Right lobe of liver (tissue), 6 donors: ENCODE results near the gene AGAP3. TPM values are rescaled to one million over a fixed set of nuclear protein-coding genes. Genes with fewer than 3 reads are reported as not detected.

Experiments
- ATAC-seq, 4 donors: fragments of 200-7000 bp; cut with Tn5 transposase; one replicate each; pipeline ENCODE4 v1.9.1; 2020; ENCODE audit warnings: mild to moderate bottlenecking in 4 of 4, moderate library complexity in 4 of 4
- DNase-seq, 3 donors: peaks; one replicate each; pipeline ENCODE4 v3.0.0-alpha.2; 2020
- H3K27ac ChIP-seq, 3 donors: fragments of 200-600 bp; one replicate each; pipeline ENCODE4 v1.8.0; 2022
- H3K27me3 ChIP-seq, 2 donors: fragments of 200-600 bp; one replicate each; pipeline ENCODE4 v1.8.0; 2022
- H3K36me3 ChIP-seq, 4 donors: fragments of 200-600 bp; sonication (generic) in 1 of 4; one replicate each; pipeline versions ENCODE4 v1.5.1 to v1.8.0; 2017 to 2022; ENCODE audit warnings: control low read depth in 1 of 4
- H3K4me1 ChIP-seq, 4 donors: fragments of 200-600 bp; sonication (generic) in 1 of 4; one replicate each; pipeline versions ENCODE4 v1.5.1 to v1.8.0; 2017 to 2022; ENCODE audit warnings: control low read depth in 1 of 4
- H3K4me3 ChIP-seq, 3 donors: fragments of 200-600 bp; one replicate each; pipeline ENCODE4 v1.8.0; 2022
- H3K9me3 ChIP-seq, 4 donors: fragments of 200-600 bp; sonication (generic) in 1 of 4; one replicate each; pipeline versions ENCODE4 v1.5.1 to v1.8.0; 2017 to 2022; ENCODE audit warnings: control low read depth in 1 of 4
- POLR2A ChIP-seq: fragments of 450-650 bp; IDR thresholded peaks from one replicate; pipeline ENCODE4 v1.6.1; 2017; ENCODE audit warnings: antibody characterized with exemption, mild to moderate bottlenecking
- WGBS: methylation state at CpG from one replicate; pipeline ENCODE4 v1.1.6; 2018; ENCODE audit warnings: low coverage, low lambda C conversion rate; ENCODE audit not compliant: insufficient coverage; ENCODE audit errors: missing lambda C conversion rate; 5-methylcytosine and 5-hydroxymethylcytosine counted together
- intact Hi-C, 2 donors: fragments of 100-400 bp; cut with DNase I; formaldehyde crosslinking; loops; one replicate each; pipeline versions ENCODE4 v1.11.2 to v1.14.1; 2022
- total RNA-seq, 6 experiments: library from RNA; depleted of rRNA in 2 of 6; stranded (reverse); fragments of >200 nt in 2 of 6; fragmentation: NEBNext Ultra II Directional in 3 of 6; extraction: Animal tissue kit (Norgen Biotek cat#: 25700) in 3 of 6; gene quantifications; one replicate each; pipeline versions ENCODE4 v1.1.0 to v1.2.4, GENCODE V29; 2016 to 2023
- TF ChIP-seq, protein P1 (sequence below), 4 donors: fragments of 200-600 bp in 3 of 4; fragments of 450-650 bp in 1 of 4; IDR thresholded peaks; one replicate each; pipeline versions ENCODE4 v1.5.1 to v1.8.0; 2016 to 2022; ENCODE audit warnings: antibody characterized with exemption in 4 of 4, mild to moderate bottlenecking in 2 of 4
- donor health status: DM: no; HTN: yes; CAD: no.
- donor health status: DM: no; HTN: no; CAD: no.
- donor health status: DM: no; HTN: no; CAD: no.
- donor health status: DM: no; HTN: yes; CAD: no.
- donor health status: DM: no; HTN: yes; CAD: no.

Gene AGAP3
- total RNA-seq, 6 experiments from 2014 or later: 36.3 to 44.3 (median 39.5) TPM

DNA sequence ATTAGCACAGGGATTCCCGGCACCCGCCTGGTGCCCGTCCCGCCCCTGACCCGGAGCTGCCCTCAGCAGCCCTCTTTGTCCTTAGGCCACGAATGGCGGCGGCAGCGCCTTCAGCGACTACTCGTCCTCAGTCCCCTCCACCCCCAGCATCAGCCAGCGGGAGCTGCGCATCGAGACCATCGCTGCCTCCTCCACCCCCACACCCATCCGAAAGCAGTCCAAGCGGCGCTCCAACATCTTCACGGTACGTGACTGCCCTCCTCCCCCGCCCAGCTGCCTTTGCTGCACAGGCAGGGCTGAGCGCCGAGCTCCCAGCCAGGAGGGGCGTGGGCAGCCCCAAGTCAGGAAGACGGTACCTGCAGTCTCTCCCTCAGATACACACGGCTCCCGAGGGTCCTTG is 33.6 kb downstream of the AGAP3 start:
- Histone ChIP-seq H3K27me3 (no peaks in the 10 kb centered on the region), H3K9me3 (no peaks in the 10 kb centered on the region), H3K36me3 (peaks cover 0 to 40% (median 11%) of the 10 kb centered on the region in 4 donors), H3K27ac (no peak overlapping the region), H3K4me3 (no peak overlapping the region), H3K4me1 (no peaks in the 10 kb centered on the region)
- 80% methylated on average over 1 of the region's 27 CpGs for WGBS
- TF ChIP-seq, protein P1, sequence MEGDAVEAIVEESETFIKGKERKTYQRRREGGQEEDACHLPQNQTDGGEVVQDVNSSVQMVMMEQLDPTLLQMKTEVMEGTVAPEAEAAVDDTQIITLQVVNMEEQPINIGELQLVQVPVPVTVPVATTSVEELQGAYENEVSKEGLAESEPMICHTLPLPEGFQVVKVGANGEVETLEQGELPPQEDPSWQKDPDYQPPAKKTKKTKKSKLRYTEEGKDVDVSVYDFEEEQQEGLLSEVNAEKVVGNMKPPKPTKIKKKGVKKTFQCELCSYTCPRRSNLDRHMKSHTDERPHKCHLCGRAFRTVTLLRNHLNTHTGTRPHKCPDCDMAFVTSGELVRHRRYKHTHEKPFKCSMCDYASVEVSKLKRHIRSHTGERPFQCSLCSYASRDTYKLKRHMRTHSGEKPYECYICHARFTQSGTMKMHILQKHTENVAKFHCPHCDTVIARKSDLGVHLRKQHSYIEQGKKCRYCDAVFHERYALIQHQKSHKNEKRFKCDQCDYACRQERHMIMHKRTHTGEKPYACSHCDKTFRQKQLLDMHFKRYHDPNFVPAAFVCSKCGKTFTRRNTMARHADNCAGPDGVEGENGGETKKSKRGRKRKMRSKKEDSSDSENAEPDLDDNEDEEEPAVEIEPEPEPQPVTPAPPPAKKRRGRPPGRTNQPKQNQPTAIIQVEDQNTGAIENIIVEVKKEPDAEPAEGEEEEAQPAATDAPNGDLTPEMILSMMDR (IDR thresholded peaks at IDR 0.05): no peak
- TF ChIP-seq POLR2A: no peak
- no peak for DNase-seq
- no peak for ATAC-seq
- intact Hi-C loops: loop anchor here in 1 of 2 donors (10.0 kb wide), 1 partner anchor 55 kb away; no protein-coding TSS in a partner anchor

- Histone ChIP-seq H3K9me3 (no peaks in the 10 kb centered on the region), H3K4me3 (no peak overlapping the region), H3K36me3 (peaks cover 0 to 42% (median 11%) of the 10 kb centered on the region in 4 donors), H3K27ac (no peak overlapping the region), H3K4me1 (no peaks in the 10 kb centered on the region), H3K27me3 (no peaks in the 10 kb centered on the region)
- DNase-seq (no peak), ATAC-seq (no peak)
- intact Hi-C loops: loop anchor here in 1 of 2 donors (10.0 kb wide), 1 partner anchor 54 kb away; no protein-coding TSS in a partner anchor
- TF ChIP-seq, protein P1 (IDR thresholded peaks at IDR 0.05): no peak
- TF ChIP-seq POLR2A: no peak
- 88% methylated on average over 7 of the region's 22 CpGs for WGBS
Observed at GRCh38 chr7:151120896-151121295, 34.6 kb downstream of the AGAP3 start.

DNA sequence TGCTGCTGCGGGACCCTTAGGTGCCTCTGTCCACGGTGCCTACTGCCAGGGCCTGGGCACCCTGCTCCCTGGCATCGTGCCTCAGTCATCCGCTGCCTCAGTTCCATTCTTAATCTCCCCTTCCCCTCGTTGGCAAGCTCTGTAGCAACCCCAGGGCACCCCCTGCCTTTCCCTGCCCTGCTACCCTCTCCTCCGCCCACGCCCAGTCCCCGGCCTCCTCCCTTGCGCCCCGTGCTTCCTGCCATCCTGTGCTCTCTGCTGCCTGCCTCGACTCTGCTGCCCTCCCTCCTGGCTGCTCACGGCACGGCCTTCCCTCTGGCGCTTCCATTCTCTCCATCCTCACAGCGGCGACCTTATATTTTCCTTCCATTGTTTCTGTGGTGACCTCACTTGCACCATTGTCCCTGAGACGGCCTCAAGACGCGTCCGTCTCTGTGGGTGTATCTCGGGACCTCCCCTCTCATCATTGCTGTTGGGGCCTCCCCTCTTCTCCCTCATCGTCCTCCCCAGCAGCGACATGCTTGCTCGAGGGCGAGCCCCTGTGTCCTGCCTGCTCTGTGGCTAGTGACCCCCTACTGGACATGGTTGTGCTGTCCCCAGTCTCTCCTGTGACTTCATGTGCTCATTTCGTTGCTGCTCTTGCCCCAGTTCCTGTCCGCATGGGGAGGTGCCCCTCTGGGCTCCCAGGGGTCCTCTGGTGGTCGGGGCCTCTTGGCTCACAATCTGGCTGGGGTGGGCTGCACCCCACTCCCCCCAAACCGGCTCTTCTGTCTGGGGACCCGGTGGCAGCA is 35.3 kb downstream of the AGAP3 start:
- H3K9me3 ChIP-seq: no peaks in the 10 kb centered on the region
- TF ChIP-seq, protein P1 (IDR thresholded peaks at IDR 0.05): no peak
- TF ChIP-seq POLR2A: no peak
- DNase-seq (no peak), ATAC-seq (no peak)
- no peak overlapping the region for H3K4me3 ChIP-seq
- 72% methylated on average over 23 of the region's 30 CpGs for WGBS
- H3K27me3 ChIP-seq: no peaks in the 10 kb centered on the region
- peaks cover 0 to 42% (median 11%) of the 10 kb centered on the region in 4 donors for H3K36me3 ChIP-seq
- H3K4me1 ChIP-seq: no peaks in the 10 kb centered on the region
- H3K27ac ChIP-seq: no peak overlapping the region
- intact Hi-C loops: loop anchor here in 1 of 2 donors (10.0 kb wide), 1 partner anchor 53 kb away; no protein-coding TSS in a partner anchor

GRCh38 chr7:151122276-151122675 is 36.0 kb downstream of the AGAP3 start:
- Histone ChIP-seq H3K27ac (no peak overlapping the region), H3K9me3 (no peaks in the 10 kb centered on the region), H3K4me1 (no peaks in the 10 kb centered on the region), H3K4me3 (no peak overlapping the region), H3K27me3 (no peaks in the 10 kb centered on the region), H3K36me3 (peaks cover 0 to 42% (median 10%) of the 10 kb centered on the region in 4 donors)
- TF ChIP-seq, protein P1 (IDR thresholded peaks at IDR 0.05): no peak
- TF ChIP-seq POLR2A: no peak
- DNase-seq (no peak), ATAC-seq (no peak)
- intact Hi-C loops: loop anchor here in 1 of 2 donors (10.0 kb wide), 1 partner anchor 53 kb away; no protein-coding TSS in a partner anchor
- 96% methylated on average over 13 of the region's 24 CpGs for WGBS
